ENCODE data around the gene TUBGCP4.
A peak's percentile ranks its signal among the peaks of the same experiment; 100 is the strongest.
"Not testable (repeated sequence)": the region's sequence is repeated elsewhere in the genome, so short reads cannot be mapped to it uniquely, and the experiment has no call there.

The TUBGCP4 gene

GRCh38 chr15:43370975-43371974 is at the start of gene TUBGCP4, which contains the start of gene ZSCAN29:
TUBGCP4 (plus strand) TSS chr15:43371101; CDS start chr15:43371355, 254 bp downstream.
ZSCAN29 (minus strand) TSS chr15:43371043; CDS start chr15:43369913, 1,130 bp downstream.
- DNase-seq (ENCODE audit: low read depth, low spot score): no peak

GRCh38 chr15:43325039-43325684 is 45.7 kb upstream of the TUBGCP4 start:
- DNase-seq (ENCODE audit: low read depth, low spot score): no peak

- DNase-seq (ENCODE audit: low read depth, low spot score): peak; percentile 15
These were observed 41.5 kb upstream of the TUBGCP4 start for GRCh38 chr15:43329217-43329959.

GRCh38 chr15:43329960-43330779 is 40.7 kb upstream of the TUBGCP4 start, which contains the start of gene LCMT2:
LCMT2 (minus strand) TSS chr15:43330573; CDS start chr15:43330489, 84 bp downstream.
- DNase-seq (ENCODE audit: low read depth, low spot score): peak; percentile 78

GRCh38 chr15:43330780-43331087 is 40.2 kb upstream of the TUBGCP4 start:
- no peak for DNase-seq (ENCODE audit: low read depth, low spot score)

GRCh38 chr15:43346305-43346704 is 24.6 kb upstream of the TUBGCP4 start:
- DNase-seq (ENCODE audit: low read depth, low spot score): no peak

- DNase-seq (ENCODE audit: low read depth, low spot score): no peak
These were observed 23.8 kb upstream of the TUBGCP4 start for GRCh38 chr15:43347114-43347513.

GRCh38 chr15:43352693-43353382 is 18.1 kb upstream of the TUBGCP4 start:
- no peak for DNase-seq (ENCODE audit: low read depth, low spot score)

GRCh38 chr15:43360821-43361220 is 10.1 kb upstream of the TUBGCP4 start:
- no peak for DNase-seq (ENCODE audit: low read depth, low spot score)

GRCh38 chr15:43361313-43361903 is 9.5 kb upstream of the TUBGCP4 start:
- DNase-seq (ENCODE audit: low read depth, low spot score): no peak

GRCh38 chr15:43370310-43370974 is 459 bp upstream of the TUBGCP4 start:
- no peak for DNase-seq (ENCODE audit: low read depth, low spot score)

GRCh38 chr15:43376017-43376705 is 5.3 kb downstream of the TUBGCP4 start:
- no peak for DNase-seq (ENCODE audit: low read depth, low spot score)

- DNase-seq (ENCODE audit: low read depth, low spot score): no peak
These were observed 7.7 kb downstream of the TUBGCP4 start for GRCh38 chr15:43378601-43379000.

GRCh38 chr15:43382310-43382709 is 11.4 kb downstream of the TUBGCP4 start:
- DNase-seq (ENCODE audit: low read depth, low spot score): no peak

GRCh38 chr15:43383070-43383469 is 12.2 kb downstream of the TUBGCP4 start:
- no peak for DNase-seq (ENCODE audit: low read depth, low spot score)

GRCh38 chr15:43390723-43391122 is 19.8 kb downstream of the TUBGCP4 start:
- no peak for DNase-seq (ENCODE audit: low read depth, low spot score)

GRCh38 chr15:43393592-43393991 is 22.7 kb downstream of the TUBGCP4 start:
- DNase-seq (ENCODE audit: low read depth, low spot score): not testable (repeated sequence)

- DNase-seq (ENCODE audit: low read depth, low spot score): no peak
These were observed 31.4 kb downstream of the TUBGCP4 start for GRCh38 chr15:43402255-43402654.

- DNase-seq (ENCODE audit: low read depth, low spot score): no peak
These were observed 32.7 kb downstream of the TUBGCP4 start for GRCh38 chr15:43403616-43404015.
